ENCODE measurements around the gene SAP30BP. TPM values are rescaled to one million over a fixed set of nuclear protein-coding genes. Genes with fewer than 3 reads are reported as not detected.

SAP30BP gene
- total RNA-seq, 1 donor from 2014 or later, result 125 TPM

GRCh38 chr17:75681289-75681688 lies 14.2 kb downstream of the SAP30BP start:
- TF ChIP-seq CTCF (IDR thresholded peaks at IDR 0.05; ENCODE audit: unreplicated experiment), result no peak
- H3K36me3 Mint-ChIP-seq (ENCODE audit: low read depth, unreplicated experiment), result peaks cover 10% of the 10 kb centered on the region
- H3K9me3 Mint-ChIP-seq (ENCODE audit: unreplicated experiment), result no peaks in the 10 kb centered on the region
- no peak overlapping the region for H3K27ac Mint-ChIP-seq (ENCODE audit: unreplicated experiment)
- H3K4me3 Mint-ChIP-seq (ENCODE audit: unreplicated experiment), result no peak overlapping the region
- H3K27me3 Mint-ChIP-seq (ENCODE audit: unreplicated experiment), result peaks cover 3% of the 10 kb centered on the region
- peaks cover 33% of the 10 kb centered on the region for H3K4me1 Mint-ChIP-seq (ENCODE audit: unreplicated experiment)
- DNase-seq (ENCODE audit: low spot score), result no peak

- peaks cover 21% of the 10 kb centered on the region for H3K36me3 Mint-ChIP-seq (ENCODE audit: low read depth, unreplicated experiment)
- no peak for TF ChIP-seq CTCF (IDR thresholded peaks at IDR 0.05; ENCODE audit: unreplicated experiment)
- no peaks in the 10 kb centered on the region for H3K9me3 Mint-ChIP-seq (ENCODE audit: unreplicated experiment)
- no peak overlapping the region for H3K4me3 Mint-ChIP-seq (ENCODE audit: unreplicated experiment)
- DNase-seq (ENCODE audit: low spot score), result no peak
- H3K27me3 Mint-ChIP-seq (ENCODE audit: unreplicated experiment), result peaks cover 5% of the 10 kb centered on the region
- H3K4me1 Mint-ChIP-seq (ENCODE audit: unreplicated experiment), result peaks cover 53% of the 10 kb centered on the region
- no peak overlapping the region for H3K27ac Mint-ChIP-seq (ENCODE audit: unreplicated experiment)
Observed at GRCh38 chr17:75683583-75683982, 16.4 kb downstream of the SAP30BP start.

- TF ChIP-seq CTCF (IDR thresholded peaks at IDR 0.05; ENCODE audit: unreplicated experiment), result no peak
- H3K36me3 Mint-ChIP-seq (ENCODE audit: low read depth, unreplicated experiment), result peaks cover 20% of the 10 kb centered on the region
- H3K4me3 Mint-ChIP-seq (ENCODE audit: unreplicated experiment), result no peak overlapping the region
- H3K4me1 Mint-ChIP-seq (ENCODE audit: unreplicated experiment), result peaks cover 55% of the 10 kb centered on the region
- H3K27me3 Mint-ChIP-seq (ENCODE audit: unreplicated experiment), result peaks cover 10% of the 10 kb centered on the region
- DNase-seq (ENCODE audit: low spot score), result no peak
- no peaks in the 10 kb centered on the region for H3K9me3 Mint-ChIP-seq (ENCODE audit: unreplicated experiment)
- H3K27ac Mint-ChIP-seq (ENCODE audit: unreplicated experiment), result no peak overlapping the region
Observed at GRCh38 chr17:75684249-75684648, 17.1 kb downstream of the SAP30BP start.

GRCh38 chr17:75684924-75685323 lies 17.8 kb downstream of the SAP30BP start:
- Mint-ChIP-seq H3K9me3 (ENCODE audit: unreplicated experiment) (no peaks in the 10 kb centered on the region), H3K4me3 (ENCODE audit: unreplicated experiment) (no peak overlapping the region), H3K27me3 (ENCODE audit: unreplicated experiment) (peaks cover 7% of the 10 kb centered on the region), H3K4me1 (ENCODE audit: unreplicated experiment) (peaks cover 55% of the 10 kb centered on the region), H3K36me3 (ENCODE audit: low read depth, unreplicated experiment) (peaks cover 20% of the 10 kb centered on the region), H3K27ac (ENCODE audit: unreplicated experiment) (no peak overlapping the region)
- no peak for TF ChIP-seq CTCF (IDR thresholded peaks at IDR 0.05; ENCODE audit: unreplicated experiment)
- DNase-seq (ENCODE audit: low spot score), result no peak

GRCh38 chr17:75685499-75685898 lies 18.4 kb downstream of the SAP30BP start:
- H3K9me3 Mint-ChIP-seq (ENCODE audit: unreplicated experiment), result no peaks in the 10 kb centered on the region
- no peak overlapping the region for H3K4me3 Mint-ChIP-seq (ENCODE audit: unreplicated experiment)
- DNase-seq (ENCODE audit: low spot score), result no peak
- peaks cover 16% of the 10 kb centered on the region for H3K36me3 Mint-ChIP-seq (ENCODE audit: low read depth, unreplicated experiment)
- H3K27me3 Mint-ChIP-seq (ENCODE audit: unreplicated experiment), result peaks cover 7% of the 10 kb centered on the region
- peaks cover 50% of the 10 kb centered on the region for H3K4me1 Mint-ChIP-seq (ENCODE audit: unreplicated experiment)
- no peak for TF ChIP-seq CTCF (IDR thresholded peaks at IDR 0.05; ENCODE audit: unreplicated experiment)
- no peak overlapping the region for H3K27ac Mint-ChIP-seq (ENCODE audit: unreplicated experiment)

Measured in endothelial cell (in vitro differentiated cells).